Suprapubic skin (tissue), 4 donors: Measurements from ENCODE around the gene CEP120. TPM values are rescaled to one million over a fixed set of nuclear protein-coding genes. Genes with fewer than 3 reads are reported as not detected.
"Not testable (repeated sequence)": the region's sequence is repeated elsewhere in the genome, so short reads cannot be mapped to it uniquely, and the experiment has no call there.

Experiments used
- DNase-seq, 2 donors: peaks; one replicate each; pipeline ENCODE4 v3.0.0-alpha.2; 2019; ENCODE audit warnings: low spot score in 2 of 2
- H3K27ac ChIP-seq: fragments of 200-600 bp; sonication (generic); one replicate; pipeline ENCODE4 v1.5.1; 2019
- H3K27me3 ChIP-seq: fragments of 200-600 bp; sonication (generic); one replicate; pipeline ENCODE4 v1.5.1; 2019
- H3K36me3 ChIP-seq: fragments of 200-600 bp; sonication (generic); one replicate; pipeline ENCODE4 v1.5.1; 2019
- H3K4me1 ChIP-seq: fragments of 200-600 bp; sonication (generic); one replicate; pipeline ENCODE4 v1.5.1; 2019
- H3K4me3 ChIP-seq: fragments of 200-600 bp; sonication (generic); one replicate; pipeline ENCODE4 v1.5.1; 2019; ENCODE audit warnings: mild to moderate bottlenecking
- H3K9me3 ChIP-seq: fragments of 200-600 bp; sonication (generic); one replicate; pipeline ENCODE4 v1.5.1; 2019
- EP300 ChIP-seq: sonication (generic); formaldehyde crosslinking; IDR thresholded peaks from one replicate; pipeline ENCODE4 v1.6.1; 2017; ENCODE audit warnings: antibody characterized with exemption
- POLR2A ChIP-seq, 2 donors: fragments of 450-650 bp; IDR thresholded peaks; one replicate each; pipeline ENCODE4 v1.6.1; 2017; ENCODE audit warnings: antibody characterized with exemption in 2 of 2, mild to moderate bottlenecking in 2 of 2, moderate library complexity in 2 of 2
- POLR2AphosphoS5 ChIP-seq, 3 donors: sonication (generic); formaldehyde crosslinking; IDR thresholded peaks; one replicate each; pipeline ENCODE4 v1.6.1; 2017; ENCODE audit warnings: antibody characterized with exemption in 3 of 3
- WGBS: methylation state at CpG from one replicate; pipeline ENCODE4 v1.1.5; 2018; 5-methylcytosine and 5-hydroxymethylcytosine counted together
- total RNA-seq, 4 donors: library from RNA; depleted of rRNA; stranded (reverse); fragments of >200 nt; gene quantifications; one replicate each; pipeline ENCODE4 v1.1.0, GENCODE V29; 2016
- TF ChIP-seq, protein P1 (sequence below), 2 donors: fragments of 200-600 bp in 1 of 2; fragments of 450-650 bp in 1 of 2; sonication (generic) in 1 of 2; IDR thresholded peaks; one replicate each; pipeline ENCODE4 v1.5.1; 2016 to 2019; ENCODE audit warnings: antibody characterized with exemption in 2 of 2, mild to moderate bottlenecking in 1 of 2, moderate library complexity in 1 of 2

The CEP120 gene
- total RNA-seq, 4 donors from 2014 or later = 5.7 to 18.3 (median 10.7) TPM

DNA sequence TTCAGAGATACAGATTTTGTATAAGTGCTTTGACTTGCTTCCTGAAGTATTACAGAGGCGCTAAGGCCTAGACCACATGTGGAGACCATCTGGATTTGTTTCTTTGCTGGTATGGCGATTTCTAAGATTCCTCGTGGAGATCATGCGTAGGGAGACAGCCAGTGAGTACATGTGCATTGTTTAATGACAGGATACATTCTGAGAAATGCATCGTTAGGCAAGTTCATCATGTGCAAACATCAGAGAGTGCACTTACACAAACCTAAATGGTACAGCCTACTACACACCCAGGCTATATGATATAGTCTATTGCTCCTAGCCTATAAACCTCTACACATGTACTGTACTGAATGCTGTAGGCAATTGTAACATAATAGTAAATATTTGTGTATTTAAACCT is 16.5 kb upstream of the CEP120 start:
- no peak overlapping the region for H3K27ac ChIP-seq
- H3K36me3 ChIP-seq = no peaks in the 10 kb centered on the region
- H3K27me3 ChIP-seq = no peaks in the 10 kb centered on the region
- H3K9me3 ChIP-seq = no peaks in the 10 kb centered on the region
- H3K4me1 ChIP-seq = no peaks in the 10 kb centered on the region
- H3K4me3 ChIP-seq = no peak overlapping the region
- TF ChIP-seq POLR2AphosphoS5 (IDR thresholded peaks at IDR 0.05) (no peak), EP300 (no peak), POLR2A (IDR thresholded peaks at IDR 0.05) (no peak)
- TF ChIP-seq, protein P1, sequence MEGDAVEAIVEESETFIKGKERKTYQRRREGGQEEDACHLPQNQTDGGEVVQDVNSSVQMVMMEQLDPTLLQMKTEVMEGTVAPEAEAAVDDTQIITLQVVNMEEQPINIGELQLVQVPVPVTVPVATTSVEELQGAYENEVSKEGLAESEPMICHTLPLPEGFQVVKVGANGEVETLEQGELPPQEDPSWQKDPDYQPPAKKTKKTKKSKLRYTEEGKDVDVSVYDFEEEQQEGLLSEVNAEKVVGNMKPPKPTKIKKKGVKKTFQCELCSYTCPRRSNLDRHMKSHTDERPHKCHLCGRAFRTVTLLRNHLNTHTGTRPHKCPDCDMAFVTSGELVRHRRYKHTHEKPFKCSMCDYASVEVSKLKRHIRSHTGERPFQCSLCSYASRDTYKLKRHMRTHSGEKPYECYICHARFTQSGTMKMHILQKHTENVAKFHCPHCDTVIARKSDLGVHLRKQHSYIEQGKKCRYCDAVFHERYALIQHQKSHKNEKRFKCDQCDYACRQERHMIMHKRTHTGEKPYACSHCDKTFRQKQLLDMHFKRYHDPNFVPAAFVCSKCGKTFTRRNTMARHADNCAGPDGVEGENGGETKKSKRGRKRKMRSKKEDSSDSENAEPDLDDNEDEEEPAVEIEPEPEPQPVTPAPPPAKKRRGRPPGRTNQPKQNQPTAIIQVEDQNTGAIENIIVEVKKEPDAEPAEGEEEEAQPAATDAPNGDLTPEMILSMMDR (IDR thresholded peaks at IDR 0.05) = no peak
- no peak for DNase-seq
- 89% methylated on average over 5 of the region's 5 CpGs for WGBS

DNA sequence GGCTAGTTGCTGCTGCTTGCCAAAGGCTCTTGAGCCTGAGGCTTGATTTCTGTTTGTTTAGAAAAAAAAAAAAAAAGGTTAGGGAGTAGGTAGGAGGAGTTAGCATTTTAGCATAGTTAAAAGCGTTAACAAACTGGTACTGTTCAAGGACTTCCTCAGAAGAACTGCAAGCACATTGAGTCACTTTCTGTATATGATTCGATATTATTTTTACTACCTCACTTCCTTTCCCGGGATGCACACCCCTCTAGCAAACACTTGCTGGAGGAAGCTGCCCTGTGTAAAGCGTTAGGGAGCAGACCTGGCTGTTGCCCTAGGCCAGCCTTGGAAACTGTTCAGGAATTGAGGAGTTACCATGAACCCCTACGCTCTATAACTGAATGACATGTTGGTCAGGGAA is 15.7 kb upstream of the CEP120 start:
- Histone ChIP-seq H3K9me3 (no peaks in the 10 kb centered on the region), H3K4me3 (no peak overlapping the region), H3K27ac (no peak overlapping the region), H3K4me1 (no peaks in the 10 kb centered on the region), H3K27me3 (no peaks in the 10 kb centered on the region), H3K36me3 (no peaks in the 10 kb centered on the region)
- DNase-seq = no peak
- no peak for TF ChIP-seq POLR2A (IDR thresholded peaks at IDR 0.05)
- no peak for TF ChIP-seq EP300
- no peak for TF ChIP-seq POLR2AphosphoS5 (IDR thresholded peaks at IDR 0.05)
- WGBS = 73% methylated on average over 5 of the region's 5 CpGs

DNA sequence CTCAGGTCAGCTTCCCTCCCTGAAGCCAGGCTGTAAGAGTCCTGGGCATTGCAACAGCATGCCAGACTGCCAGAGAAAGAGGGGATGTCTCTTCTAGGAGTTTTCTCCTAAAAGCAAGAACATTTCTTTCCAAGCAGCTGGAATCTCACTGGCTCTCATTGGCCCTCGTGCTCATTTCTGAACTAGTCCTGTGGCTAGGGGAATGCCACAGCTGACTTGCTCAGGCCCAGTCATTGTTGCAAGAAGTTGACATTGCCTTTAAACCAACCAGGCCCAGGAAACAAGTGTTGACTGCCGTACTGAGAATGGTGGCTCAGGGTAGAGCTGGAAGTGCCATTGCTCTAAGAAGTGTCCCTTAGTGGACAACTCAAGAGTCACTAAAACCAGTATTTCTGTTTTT is 15.0 kb upstream of the CEP120 start:
- Histone ChIP-seq H3K4me1 (no peaks in the 10 kb centered on the region), H3K27ac (no peak overlapping the region), H3K4me3 (no peak overlapping the region), H3K36me3 (no peaks in the 10 kb centered on the region), H3K27me3 (no peaks in the 10 kb centered on the region), H3K9me3 (no peaks in the 10 kb centered on the region)
- DNase-seq = no peak
- 66% methylated on average over 2 of the region's 2 CpGs for WGBS
- TF ChIP-seq POLR2A (IDR thresholded peaks at IDR 0.05) (no peak), POLR2AphosphoS5 (IDR thresholded peaks at IDR 0.05) (no peak), EP300 (no peak)
- TF ChIP-seq, protein P1 (IDR thresholded peaks at IDR 0.05) = no peak

DNA sequence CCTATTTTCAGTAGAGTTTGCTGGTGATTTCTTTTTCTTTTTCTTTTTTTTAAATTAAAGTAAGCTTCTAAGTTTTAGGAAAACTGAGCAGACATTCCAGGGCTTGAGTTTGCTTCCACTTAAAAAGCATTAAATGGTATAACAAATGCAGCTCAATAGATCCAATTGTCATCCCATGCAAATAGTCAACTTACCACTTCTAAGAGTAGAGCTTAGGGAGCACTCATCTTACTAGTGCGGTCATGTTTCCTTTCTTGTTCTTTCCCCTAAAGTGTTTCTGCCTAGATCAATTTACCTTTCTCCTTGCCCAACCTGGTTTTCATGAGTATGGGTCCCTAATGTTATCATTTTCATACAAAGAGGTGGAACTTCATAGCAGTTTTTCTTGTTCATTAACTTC is 13.0 kb upstream of the CEP120 start:
- TF ChIP-seq, protein P1 (IDR thresholded peaks at IDR 0.05) = no peak
- TF ChIP-seq EP300 (no peak), POLR2AphosphoS5 (IDR thresholded peaks at IDR 0.05) (no peak)
- no peak for DNase-seq
- H3K27me3 ChIP-seq = no peaks in the 10 kb centered on the region
- H3K4me3 ChIP-seq = no peak overlapping the region
- H3K27ac ChIP-seq = no peak overlapping the region
- H3K4me1 ChIP-seq = no peaks in the 10 kb centered on the region
- WGBS = 86% methylated on average over 1 of the region's 1 CpG
- H3K9me3 ChIP-seq = no peaks in the 10 kb centered on the region
- no peaks in the 10 kb centered on the region for H3K36me3 ChIP-seq

DNA sequence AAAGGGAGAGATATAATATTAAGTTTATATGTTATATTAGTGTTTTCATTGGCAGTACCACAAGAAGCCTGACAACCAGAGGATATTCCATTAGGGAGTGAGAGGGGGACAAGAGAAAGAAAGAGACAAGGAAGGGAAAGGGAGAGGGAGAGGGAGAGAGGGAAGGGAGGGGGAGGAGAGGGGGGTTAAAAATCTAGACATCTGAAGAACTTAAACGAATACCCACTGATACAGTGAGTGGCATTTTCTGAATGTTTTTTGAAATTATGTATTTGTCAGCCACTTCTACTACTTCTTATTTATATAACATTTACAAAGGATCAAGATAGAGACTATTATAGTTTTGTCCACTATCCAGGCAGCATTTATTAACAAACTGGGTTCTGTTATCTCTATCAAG is 11.6 kb upstream of the CEP120 start:
- Histone ChIP-seq H3K9me3 (no peaks in the 10 kb centered on the region), H3K4me1 (peaks cover 5% of the 10 kb centered on the region), H3K27me3 (no peaks in the 10 kb centered on the region), H3K27ac (no peak overlapping the region), H3K4me3 (no peak overlapping the region), H3K36me3 (no peaks in the 10 kb centered on the region)
- no peak for DNase-seq
- TF ChIP-seq POLR2A (IDR thresholded peaks at IDR 0.05) = no peak
- TF ChIP-seq, protein P1 (IDR thresholded peaks at IDR 0.05) = no peak
- TF ChIP-seq POLR2AphosphoS5 (IDR thresholded peaks at IDR 0.05) = no peak
- no peak for TF ChIP-seq EP300
- WGBS = 90% methylated on average over 1 of the region's 1 CpG

DNA sequence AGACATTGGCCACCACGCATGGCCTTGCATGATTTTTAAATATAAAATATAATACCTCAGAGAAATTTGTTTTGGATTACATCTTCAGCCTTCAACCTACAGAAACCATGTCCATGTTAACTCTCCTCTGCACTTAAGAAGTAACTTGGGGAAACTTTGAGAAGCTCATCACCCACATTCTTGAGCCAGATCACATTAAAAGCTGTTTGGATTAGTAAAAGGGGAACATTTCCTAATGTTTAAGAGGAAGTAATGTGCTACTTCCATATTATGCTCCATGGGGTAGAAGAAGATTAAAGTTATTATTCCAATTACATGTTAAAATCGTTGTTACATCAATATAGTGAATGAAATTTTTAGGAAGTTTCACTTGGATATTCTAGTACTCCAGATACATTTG is 10.4 kb upstream of the CEP120 start:
- Histone ChIP-seq H3K9me3 (no peaks in the 10 kb centered on the region), H3K27ac (no peak overlapping the region), H3K36me3 (no peaks in the 10 kb centered on the region), H3K4me1 (peaks cover 11% of the 10 kb centered on the region), H3K27me3 (no peaks in the 10 kb centered on the region), H3K4me3 (no peak overlapping the region)
- DNase-seq = no peak
- TF ChIP-seq POLR2A (IDR thresholded peaks at IDR 0.05) = no peak
- TF ChIP-seq, protein P1 (IDR thresholded peaks at IDR 0.05) = no peak
- TF ChIP-seq POLR2AphosphoS5 (IDR thresholded peaks at IDR 0.05) = no peak
- no peak for TF ChIP-seq EP300
- 87% methylated on average over 2 of the region's 2 CpGs for WGBS

DNA sequence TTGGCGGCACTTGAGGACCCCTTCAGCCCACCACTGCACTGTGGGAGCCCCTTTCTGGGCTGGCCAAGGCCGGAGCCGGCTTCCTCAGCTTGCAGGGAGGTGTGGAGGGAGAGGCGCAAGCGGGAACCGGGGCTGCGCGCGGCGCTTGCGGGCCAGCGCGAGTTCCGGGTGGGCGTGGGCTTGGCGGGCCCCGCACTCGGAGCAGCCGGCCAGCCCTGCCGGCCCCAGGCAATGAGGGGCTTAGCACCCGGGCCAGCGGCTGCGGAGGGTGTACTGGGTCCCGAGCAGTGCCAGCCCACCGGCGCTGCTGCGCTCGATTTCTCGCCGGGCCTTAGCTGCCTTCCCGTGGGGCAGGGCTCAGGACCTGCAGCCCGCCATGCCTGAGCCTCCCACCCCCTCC is 7.2 kb upstream of the CEP120 start:
- H3K27ac ChIP-seq, H3K27me3 ChIP-seq, DNase-seq, H3K36me3 ChIP-seq, H3K9me3 ChIP-seq: not testable (repeated sequence)
- H3K4me1 ChIP-seq = peaks cover 11% of the 10 kb centered on the region
- 81% methylated on average over 8 of the region's 32 CpGs for WGBS
- peak overlapping the region; percentile 30 for H3K4me3 ChIP-seq
